Fibroblast of upper back skin (primary cell): ENCODE results near the gene MKNK1.

Experiments used
- DNase-seq: peaks from one replicate; pipeline ENCODE4 v3.0.0-alpha.2; 2013

Gene MKNK1

DNA sequence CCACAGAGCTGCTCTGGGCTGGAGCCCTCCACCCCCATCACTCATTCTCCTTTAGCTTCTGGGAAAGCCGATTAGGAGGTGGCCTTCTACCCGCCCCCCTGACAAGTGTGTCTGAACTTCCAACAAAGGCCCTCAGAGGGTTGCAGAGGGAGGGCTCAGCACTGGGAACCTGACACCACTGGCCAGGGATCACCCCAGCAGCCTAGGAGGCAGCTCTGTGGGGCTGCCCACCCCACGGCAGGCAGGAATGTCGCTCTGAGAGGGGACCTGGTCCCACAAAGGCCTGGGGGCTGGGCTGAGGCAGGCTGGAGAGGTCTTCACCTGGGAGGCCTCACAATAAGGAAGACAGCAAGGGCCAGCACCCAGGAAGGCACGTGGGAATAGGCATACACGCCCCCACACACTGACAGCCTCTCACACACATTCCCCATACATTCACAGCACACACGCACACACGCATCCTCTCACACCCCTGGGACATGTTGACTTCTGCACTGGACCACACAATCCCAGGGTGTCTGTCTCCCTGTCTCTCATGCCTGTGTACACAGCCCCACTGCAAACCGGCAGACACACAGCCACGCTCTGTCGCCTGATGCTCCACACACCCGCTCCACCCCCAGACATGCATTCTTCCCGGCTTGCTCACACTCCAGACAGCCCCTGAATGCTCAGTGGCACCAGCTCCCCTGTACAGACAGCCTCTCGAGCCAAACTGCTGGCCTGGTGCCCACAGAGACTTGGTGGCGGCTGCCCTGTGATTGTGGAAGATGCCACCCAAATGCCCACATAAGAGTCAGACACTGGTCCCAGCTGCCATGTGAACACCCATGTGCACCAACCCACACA is 83.8 kb downstream of the MKNK1 start:
- DNase-seq: peak; percentile 90

DNA sequence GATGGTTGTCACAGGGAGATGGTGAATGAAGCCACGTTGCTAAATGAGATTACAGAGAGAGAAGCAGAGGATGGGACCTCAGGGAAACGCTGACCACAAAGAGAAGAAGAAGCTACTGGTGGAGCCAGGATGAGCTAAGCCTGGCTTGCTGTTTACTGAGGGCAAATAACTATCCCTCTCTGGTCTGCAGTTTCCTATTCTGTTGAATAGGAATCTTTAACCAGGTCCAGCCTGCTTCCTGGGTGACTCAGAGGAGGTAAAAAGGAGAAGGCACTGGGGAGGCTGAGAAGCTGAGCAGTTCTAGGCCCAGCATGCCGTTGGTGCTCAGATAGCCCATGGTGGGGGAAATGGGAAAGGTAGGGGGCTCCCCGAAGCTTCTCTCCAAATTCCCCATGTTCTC is 84.9 kb downstream of the MKNK1 start:
- peak; percentile 8 for DNase-seq

DNA sequence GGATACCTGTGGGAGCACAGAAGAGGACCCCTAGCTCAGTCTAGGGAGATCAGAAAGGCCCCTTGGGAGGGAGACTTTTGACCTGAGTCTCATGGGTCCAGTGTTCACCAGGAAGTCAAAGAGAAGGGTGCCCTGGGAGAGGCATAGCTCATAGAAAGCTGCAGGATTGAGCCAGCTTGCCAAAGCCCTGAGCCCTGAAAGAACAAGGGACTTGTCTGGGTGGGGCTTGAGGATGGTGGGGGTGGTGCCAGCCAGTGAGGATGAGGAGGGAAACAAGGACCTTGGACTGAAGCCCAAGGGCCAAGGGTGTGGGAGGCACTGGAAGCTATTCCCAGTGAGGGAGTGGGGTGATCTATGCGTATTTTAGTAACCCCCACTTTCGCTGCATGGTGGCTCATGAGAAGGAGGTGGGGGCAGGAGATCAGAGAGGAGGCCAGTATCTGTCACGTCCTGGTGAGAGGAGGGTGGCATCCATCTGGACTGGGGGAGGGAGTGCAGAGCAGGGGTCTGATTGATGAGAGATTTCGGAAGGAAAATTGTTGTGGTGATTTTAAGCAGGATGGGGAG is 86.1 kb downstream of the MKNK1 start:
- DNase-seq: no peak

DNA sequence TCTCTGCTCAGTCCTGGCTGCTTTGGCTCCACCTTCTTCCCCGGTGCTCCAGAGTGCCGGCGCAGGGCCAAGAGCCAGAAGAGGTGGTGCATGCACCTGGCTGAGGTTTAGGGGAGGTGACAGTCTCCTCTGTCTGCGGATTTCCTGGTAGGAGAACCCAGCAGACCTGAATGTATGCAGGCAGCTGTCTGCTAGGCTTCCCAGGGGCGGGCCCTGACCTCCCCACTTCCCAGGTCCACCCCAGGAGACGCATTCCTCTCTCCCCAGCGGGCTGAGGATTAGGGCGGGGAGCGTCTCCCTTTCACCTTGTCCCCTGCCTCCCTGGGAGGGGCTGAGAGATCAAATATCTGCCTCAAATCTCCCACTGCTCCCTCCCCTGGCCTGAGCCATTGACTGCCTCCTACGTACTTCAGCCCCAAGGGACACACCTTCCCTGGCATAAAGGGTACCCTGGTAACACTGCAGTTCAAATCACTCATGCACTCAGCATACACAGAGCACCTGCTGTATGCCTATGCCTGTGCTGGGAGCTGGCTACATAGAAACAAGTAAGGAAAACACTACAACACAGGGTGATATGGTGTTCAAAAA is 87.0 kb downstream of the MKNK1 start:
- no peak for DNase-seq

DNA sequence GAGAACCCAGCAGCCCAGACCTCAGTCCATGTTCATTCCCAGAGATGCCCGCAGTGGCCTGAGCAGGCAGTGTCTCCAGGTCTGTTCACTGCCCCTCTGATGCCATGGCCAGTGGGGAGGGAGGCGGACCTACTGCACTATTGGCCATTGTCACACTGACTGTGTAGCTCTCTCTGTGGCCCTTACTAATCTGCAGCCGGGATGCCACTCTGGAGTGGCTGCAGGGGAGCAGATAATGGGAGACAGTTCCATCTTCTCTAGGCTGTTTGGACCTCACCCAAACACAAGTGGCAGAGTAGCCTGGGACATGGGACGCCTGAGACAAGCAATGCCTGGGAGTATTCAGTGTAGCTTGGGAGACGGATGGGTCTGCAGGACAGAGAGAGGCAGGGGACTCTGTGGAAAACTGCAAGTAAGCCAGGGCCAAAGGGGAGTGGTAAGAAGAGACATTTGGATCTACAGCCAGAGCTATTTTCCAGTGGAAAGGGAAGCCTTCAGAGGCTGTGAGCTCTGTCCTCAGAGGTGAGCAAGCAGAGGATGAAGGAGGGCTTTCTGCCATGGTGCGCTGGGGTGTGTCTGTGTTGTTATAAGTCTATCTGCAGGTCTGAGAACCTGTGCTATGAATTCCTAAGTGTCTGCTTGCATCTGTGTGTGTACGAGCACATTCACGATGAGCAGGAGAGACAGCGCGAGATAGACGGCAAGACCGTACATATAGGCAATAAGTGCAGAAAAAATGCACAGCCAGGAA is 87.7 kb downstream of the MKNK1 start:
- DNase-seq: no peak

DNA sequence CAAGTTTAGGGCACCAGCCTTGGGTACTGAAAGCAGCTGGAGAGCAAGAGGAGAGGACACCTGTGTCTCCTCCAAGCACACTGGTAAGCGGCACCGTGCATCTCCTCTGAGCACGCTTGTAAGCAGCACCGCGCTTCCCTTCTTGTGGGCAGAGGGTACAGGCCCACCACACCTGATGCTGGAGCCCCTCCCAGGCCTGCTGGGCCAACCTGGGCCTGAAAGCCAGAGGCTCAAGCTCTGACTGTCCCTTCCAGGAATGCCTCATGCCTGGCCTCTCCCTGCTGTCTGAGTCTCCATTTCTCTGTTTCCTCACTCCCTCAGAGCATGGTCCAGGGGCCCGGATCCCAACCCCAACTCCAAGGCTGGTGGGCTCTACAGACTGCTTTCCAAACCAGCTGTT is 88.5 kb downstream of the MKNK1 start:
- DNase-seq: no peak

DNA sequence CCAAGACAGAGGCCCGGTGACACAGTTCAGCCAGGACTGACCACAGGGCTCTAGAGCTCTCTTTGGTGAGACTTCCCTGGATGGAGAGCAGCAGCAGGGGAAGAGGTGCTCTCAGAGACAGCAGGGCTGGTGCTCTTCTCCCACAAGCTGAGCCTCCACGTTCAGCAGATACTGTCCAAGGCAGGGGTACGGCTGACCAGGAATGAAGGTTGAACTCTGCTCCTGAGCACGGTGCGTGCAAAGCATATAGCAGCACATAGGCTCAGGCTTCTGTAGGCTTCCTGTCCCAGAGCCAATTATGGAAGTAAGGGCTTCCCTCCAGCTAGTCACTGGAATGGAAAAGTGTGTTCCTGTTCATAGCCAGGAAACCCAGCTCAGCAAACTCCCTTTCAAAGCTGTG is 90.5 kb downstream of the MKNK1 start:
- no peak for DNase-seq

DNA sequence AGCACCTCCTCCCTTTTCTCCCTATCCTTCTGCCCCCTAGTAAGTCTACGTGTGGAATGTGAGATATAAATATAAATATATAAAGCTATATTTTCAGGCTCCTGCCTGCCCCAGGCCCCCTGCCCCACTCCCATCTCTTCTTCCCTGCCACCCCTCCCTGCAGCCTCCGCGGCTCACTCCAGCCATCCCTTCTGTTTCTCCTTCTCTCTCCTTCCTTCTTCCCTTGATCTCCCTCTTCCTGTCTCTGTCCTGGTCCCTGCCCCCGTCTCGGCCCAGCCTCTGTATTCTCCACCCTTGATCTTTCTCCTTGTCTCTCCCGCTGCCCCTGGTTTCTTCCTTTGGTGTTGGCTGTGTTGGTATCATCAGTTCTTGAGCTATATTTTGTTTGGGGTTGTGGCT is 91.3 kb downstream of the MKNK1 start:
- no peak for DNase-seq

DNA sequence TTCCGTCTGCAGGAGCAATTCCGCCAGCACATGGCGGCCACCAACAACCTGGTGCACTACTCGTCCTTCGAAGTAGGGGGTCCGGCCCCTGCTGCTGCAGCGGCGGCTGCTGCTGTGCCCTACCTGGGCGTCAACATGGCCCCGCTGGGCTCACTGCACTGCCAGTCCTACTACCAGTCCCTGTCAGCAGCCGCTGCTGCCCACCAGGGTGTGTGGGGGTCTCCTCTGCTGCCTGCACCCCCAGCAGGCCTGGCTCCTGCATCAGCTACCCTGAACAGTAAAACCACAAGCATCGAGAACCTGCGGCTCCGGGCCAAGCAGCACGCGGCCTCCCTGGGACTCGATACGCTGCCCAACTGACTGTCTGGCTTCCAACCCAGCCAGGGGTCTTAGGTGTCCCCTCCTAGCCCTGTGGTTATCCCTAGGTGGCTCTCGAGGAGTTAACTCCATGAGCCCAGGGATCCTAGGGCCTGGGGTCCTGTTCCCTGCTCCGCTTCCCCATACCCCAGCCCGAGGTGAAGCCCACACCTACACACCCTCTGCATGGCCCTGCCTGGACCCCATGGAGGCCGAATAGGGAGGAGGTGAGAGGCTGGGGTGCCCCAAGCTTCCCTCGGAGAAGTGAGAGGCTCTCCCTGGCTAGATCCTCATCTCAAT is 91.8 kb downstream of the MKNK1 start:
- no peak for DNase-seq

DNA sequence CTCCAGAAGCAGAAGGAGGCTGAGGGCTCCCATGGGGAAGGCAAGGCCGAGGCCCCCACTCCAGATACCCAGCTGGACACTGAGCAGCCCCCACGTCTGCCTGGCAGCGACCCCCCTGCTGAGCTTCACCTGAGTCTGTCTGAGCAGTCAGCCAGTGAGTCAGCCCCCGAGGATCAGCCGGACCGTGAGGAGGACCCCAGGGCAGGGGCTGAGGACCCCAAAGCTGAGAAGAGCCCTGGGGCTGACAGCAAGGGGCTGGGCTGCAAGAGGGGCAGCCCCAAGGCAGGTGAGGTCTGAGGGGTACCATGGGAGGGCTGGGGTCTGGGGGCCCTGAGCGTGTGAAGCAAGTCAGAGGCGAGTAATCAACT is 93.1 kb downstream of the MKNK1 start:
- DNase-seq: no peak

DNA sequence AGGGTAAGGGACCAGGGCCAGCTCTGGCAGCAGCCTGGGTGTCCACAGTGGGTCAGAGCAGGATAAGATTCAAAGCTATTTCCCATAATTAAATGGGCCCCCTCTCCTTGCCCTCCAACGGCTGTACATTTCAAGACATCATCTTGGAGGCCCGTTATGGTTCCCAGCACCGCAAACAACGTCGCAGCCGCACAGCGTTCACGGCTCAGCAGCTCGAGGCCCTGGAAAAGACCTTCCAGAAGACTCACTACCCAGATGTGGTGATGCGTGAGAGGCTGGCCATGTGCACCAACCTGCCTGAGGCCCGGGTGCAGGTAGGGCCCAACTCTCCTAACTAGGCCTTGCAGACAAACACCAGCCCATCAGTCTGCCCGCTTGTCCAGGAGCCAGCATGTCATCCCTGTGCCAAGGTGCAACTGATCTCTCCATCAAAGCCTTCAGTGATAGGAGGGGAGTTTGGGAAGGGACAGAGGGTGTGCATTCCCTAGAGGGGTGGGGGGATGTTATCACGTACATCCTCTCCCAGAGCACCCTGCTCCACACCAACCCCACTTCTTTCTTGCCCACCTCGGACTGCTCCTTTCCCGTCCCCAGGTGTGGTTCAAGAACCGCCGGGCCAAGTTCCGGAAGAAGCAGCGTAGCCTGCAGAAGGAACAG is 93.6 kb downstream of the MKNK1 start:
- no peak for DNase-seq

DNA sequence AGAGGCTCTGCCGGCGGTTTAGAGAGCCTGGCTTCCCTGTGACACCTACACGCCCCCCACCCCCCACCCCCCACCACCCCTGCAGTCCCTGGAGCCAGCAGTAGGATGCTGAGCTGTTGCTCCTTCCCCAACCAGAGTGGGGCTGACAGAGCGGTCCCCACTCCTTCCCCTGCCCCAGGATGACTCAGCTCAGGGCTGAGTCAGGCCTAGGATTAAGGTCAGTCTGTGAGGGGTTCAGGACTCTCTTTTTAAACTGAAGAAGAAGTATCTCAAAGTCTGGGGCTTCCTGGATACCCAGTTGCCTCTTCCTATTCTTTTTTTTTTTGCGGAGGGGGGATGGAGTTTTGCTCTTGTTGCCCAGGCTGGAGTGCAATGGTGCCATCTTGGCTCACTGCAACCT is 95.3 kb downstream of the MKNK1 start:
- DNase-seq: peak; percentile 53
